ENCODE results near the gene SMCO2.

SMCO2 gene

DNA sequence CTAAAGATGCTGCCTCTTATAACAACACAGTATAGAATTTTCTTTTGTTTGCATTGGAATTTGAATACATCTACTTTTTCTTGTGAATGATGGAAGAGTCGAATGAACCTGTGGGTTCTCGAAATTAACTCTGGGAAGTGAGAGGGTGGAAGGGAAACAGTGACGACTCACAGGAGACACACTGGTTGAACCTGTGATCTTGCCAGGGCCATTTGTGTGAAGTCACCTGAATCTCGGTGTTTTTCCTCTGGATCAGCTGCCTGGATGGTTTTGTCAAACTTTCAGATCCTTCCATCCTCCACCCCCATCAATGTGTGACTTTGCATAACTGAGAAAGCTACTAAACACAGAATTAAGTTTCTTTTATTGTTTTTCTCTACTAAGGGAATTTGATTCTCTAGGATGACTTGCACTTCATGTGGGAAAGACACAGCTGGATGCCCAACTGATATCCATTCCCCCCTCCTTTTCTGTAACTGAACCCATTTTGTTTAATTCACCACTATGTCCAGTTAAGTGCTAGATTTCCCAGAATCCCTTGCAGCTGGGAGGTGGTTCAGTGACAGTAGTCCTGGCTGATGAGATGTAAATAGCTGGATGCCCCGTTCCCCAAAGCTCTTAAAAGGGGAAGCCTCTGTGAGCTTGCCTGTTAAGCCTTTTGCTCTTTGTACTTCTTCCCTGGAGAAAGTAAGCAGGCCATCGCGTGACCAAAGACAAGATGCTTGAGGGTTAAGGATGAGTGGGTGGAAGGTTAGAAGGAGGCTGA, 83.8 kb downstream of the SMCO2 start:
- no peak for TF ChIP-seq Cebpa-rat (IDR thresholded peaks at IDR 0.05)
- peak overlapping the region in 2 of 11 experiments; percentile 3 to 30; a peak in 1 of 22 replicates for H3K9ac ChIP-seq

DNA sequence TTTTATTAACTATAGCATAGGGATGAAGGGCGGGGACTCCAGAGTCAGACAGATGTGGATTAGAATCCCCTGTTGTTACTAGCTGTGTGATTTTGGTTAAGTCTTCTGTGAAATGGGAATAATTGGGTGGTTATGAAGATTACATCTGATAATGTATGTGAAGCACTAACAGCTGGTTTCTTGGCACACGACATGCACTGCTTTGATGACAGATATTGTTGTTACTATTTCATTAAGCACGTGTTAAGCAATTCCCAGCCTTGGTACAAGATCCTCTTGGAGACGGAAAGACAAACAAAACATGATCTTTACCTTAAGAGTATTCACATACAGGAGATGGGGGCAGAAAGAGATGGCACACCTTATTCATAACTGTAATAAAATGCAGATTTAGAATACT, 85.4 kb downstream of the SMCO2 start:
- H3K4me1 ChIP-seq: peaks cover 55 to 98% (median 89%) of the 10 kb centered on the region in 10 experiments
- H3K27ac ChIP-seq: peak overlapping the region in 4 of 11 experiments; percentile 2 to 32 (median 14); a peak in 2 of 22 replicates
- H3K9me3 ChIP-seq (replicated peaks in 1 of 11): peaks cover 0 to 6% (median 0%) of the 10 kb centered on the region in 11 experiments; a peak in 2 of 22 replicates
- no peak overlapping the region for H3K4me3 ChIP-seq
- no peak for TF ChIP-seq Cebpa-rat (IDR thresholded peaks at IDR 0.05)
- H4K20me1 ChIP-seq: no peaks in the 10 kb centered on the region
- H3K27me3 ChIP-seq: no peaks in the 10 kb centered on the region
- no peak overlapping the region for H3K9ac ChIP-seq
- H3K4me2 ChIP-seq: peak overlapping the region; percentile 55 to 90 (median 73); a peak in 20 of 22 replicates
- peaks cover 0 to 16% (median 9%) of the 10 kb centered on the region in 11 experiments; a peak in 9 of 22 replicates for H3K36me3 ChIP-seq

More for the DNA sequence above, 83.8 kb downstream of the SMCO2 start:
- H3K27ac ChIP-seq: peak overlapping the region in 9 of 11 experiments; percentile 3 to 58 (median 31); a peak in 14 of 22 replicates
- no peaks in the 10 kb centered on the region for H3K27me3 ChIP-seq
- H3K4me2 ChIP-seq: peak overlapping the region; percentile 55 to 90 (median 73)
- peaks cover 50 to 98% (median 89%) of the 10 kb centered on the region in 10 experiments for H3K4me1 ChIP-seq
- no peaks in the 10 kb centered on the region for H4K20me1 ChIP-seq
- H3K36me3 ChIP-seq: peaks cover 0 to 7% (median 0%) of the 10 kb centered on the region in 11 experiments; a peak in 1 of 22 replicates
- no peaks in the 10 kb centered on the region for H3K9me3 ChIP-seq (replicated peaks in 1 of 11)
- no peak overlapping the region for H3K4me3 ChIP-seq

DNA sequence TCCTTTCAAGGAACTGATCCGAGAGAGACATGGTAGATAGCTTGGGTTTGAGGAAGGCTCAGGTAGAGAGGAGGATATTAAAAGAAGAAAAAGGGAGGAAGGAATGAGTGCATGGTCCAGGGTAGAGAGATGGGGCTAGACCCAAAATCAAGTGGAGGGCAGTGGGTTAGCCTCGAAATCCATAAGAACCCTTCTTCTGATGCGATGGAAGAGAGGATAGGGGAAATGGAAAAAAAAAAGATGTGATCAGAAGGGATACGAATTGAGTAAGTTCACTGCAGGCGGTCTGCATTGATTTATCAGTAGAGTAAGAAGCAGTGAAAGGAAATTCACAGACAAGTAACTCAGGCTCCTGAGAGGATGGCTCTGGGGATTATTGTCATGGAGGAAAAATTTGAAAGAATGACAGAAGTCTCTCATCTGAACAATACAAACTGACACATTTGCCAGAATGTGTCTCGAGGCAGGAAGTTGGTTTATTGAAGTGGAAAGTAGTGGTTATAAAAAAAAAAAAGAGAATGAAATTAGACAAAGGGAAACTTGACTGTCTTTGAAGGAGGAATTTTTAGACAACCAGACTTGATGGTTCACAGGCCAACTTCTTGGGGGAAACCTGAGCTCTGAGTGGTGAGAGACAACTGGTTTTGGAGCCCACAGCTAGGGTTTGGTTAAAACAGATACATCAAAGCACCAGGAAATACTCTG, 87.7 kb downstream of the SMCO2 start:
- peak overlapping the region in 9 of 11 experiments; percentile 25 to 61 (median 51); a peak in 15 of 22 replicates for H3K9ac ChIP-seq
- TF ChIP-seq Cebpa-rat (IDR thresholded peaks at IDR 0.05): no peak
- peak overlapping the region; percentile 60 to 90 (median 79) for H3K4me2 ChIP-seq
- H4K20me1 ChIP-seq: no peaks in the 10 kb centered on the region
- H3K27ac ChIP-seq: peak overlapping the region in 9 of 11 experiments; percentile 46 to 76 (median 73); a peak in 18 of 22 replicates
- H3K9me3 ChIP-seq (replicated peaks in 1 of 11): peaks cover 0 to 6% (median 0%) of the 10 kb centered on the region in 11 experiments; a peak in 2 of 22 replicates
- peak overlapping the region in 3 of 10 experiments; percentile 20 to 24 (median 22); a peak in 5 of 20 replicates for H3K4me3 ChIP-seq
- H3K27me3 ChIP-seq: no peaks in the 10 kb centered on the region
- H3K36me3 ChIP-seq: peaks cover 0 to 17% (median 8%) of the 10 kb centered on the region in 11 experiments; a peak in 9 of 22 replicates
- peaks cover 73 to 100% (median 98%) of the 10 kb centered on the region in 10 experiments for H3K4me1 ChIP-seq

DNA sequence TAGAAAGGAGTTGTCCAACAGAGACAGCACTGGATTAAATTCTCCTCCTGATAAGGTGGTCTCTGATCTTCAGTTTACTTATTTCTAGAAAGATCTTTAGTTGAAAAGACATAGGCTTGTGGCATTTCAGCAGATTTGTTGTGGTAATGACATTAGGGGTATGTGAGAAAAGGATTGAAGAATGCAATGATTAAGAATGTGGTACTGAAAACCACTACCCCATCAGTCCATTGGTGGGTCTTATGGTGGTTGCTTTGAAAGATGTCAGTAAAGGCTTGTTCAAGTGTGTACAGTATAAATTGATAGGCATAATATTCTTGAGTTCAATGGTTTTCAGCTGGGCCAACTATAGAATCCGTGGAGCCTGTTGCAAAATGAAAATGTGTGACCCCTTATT, 88.2 kb downstream of the SMCO2 start:
- Histone ChIP-seq H3K9me3 (replicated peaks in 1 of 11) (peaks cover 0 to 6% (median 0%) of the 10 kb centered on the region in 11 experiments; a peak in 2 of 22 replicates), H3K4me2 (peak overlapping the region; percentile 60 to 90 (median 79)), H4K20me1 (no peaks in the 10 kb centered on the region), H3K27ac (peak overlapping the region in 9 of 11 experiments; percentile 46 to 76 (median 73); a peak in 18 of 22 replicates), H3K27me3 (no peaks in the 10 kb centered on the region), H3K9ac (peak overlapping the region in 9 of 11 experiments; percentile 25 to 61 (median 45); a peak in 15 of 22 replicates), H3K4me1 (peaks cover 76 to 100% (median 99%) of the 10 kb centered on the region in 10 experiments), H3K36me3 (peaks cover 0 to 16% (median 8%) of the 10 kb centered on the region in 11 experiments; a peak in 9 of 22 replicates), H3K4me3 (peak overlapping the region in 3 of 10 experiments; percentile 20 to 24 (median 22); a peak in 5 of 20 replicates)
- no peak for TF ChIP-seq Cebpa-rat (IDR thresholded peaks at IDR 0.05)

DNA sequence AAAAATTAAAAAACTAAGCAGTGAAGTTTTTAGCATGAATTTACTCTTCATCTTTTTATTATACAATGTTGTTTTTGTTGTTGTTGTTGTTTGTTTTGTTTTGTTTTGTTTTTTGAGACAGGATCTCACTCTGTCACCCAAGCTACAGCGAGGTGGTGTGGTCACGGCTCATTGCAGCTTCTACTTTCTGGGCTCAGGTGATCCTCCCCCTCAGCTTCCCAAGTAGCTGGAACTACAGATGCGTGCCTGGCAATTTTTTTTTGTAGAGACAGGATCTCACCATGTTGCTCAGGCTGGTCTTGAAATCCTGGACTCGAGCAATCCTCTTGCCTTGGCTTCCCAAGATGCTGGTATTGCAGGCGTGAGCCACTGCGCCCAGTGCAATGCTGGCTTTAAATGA, 88.8 kb downstream of the SMCO2 start:
- Histone ChIP-seq H3K4me2 (peak overlapping the region; percentile 52 to 90 (median 79)), H3K27ac (peak overlapping the region in 8 of 11 experiments; percentile 22 to 76 (median 74); a peak in 15 of 22 replicates), H3K36me3 (peaks cover 0 to 16% (median 8%) of the 10 kb centered on the region in 11 experiments; a peak in 9 of 22 replicates), H3K27me3 (no peaks in the 10 kb centered on the region), H3K9ac (peak overlapping the region in 2 of 11 experiments; percentile 5 to 51; a peak in 4 of 22 replicates), H3K9me3 (replicated peaks in 1 of 11) (peaks cover 0 to 6% (median 0%) of the 10 kb centered on the region in 11 experiments; a peak in 2 of 22 replicates), H3K4me3 (no peak overlapping the region; a peak in 1 of 20 replicates), H3K4me1 (peaks cover 73 to 100% (median 98%) of the 10 kb centered on the region in 10 experiments), H4K20me1 (no peaks in the 10 kb centered on the region)
- TF ChIP-seq Cebpa-rat (IDR thresholded peaks at IDR 0.05): no peak

DNA sequence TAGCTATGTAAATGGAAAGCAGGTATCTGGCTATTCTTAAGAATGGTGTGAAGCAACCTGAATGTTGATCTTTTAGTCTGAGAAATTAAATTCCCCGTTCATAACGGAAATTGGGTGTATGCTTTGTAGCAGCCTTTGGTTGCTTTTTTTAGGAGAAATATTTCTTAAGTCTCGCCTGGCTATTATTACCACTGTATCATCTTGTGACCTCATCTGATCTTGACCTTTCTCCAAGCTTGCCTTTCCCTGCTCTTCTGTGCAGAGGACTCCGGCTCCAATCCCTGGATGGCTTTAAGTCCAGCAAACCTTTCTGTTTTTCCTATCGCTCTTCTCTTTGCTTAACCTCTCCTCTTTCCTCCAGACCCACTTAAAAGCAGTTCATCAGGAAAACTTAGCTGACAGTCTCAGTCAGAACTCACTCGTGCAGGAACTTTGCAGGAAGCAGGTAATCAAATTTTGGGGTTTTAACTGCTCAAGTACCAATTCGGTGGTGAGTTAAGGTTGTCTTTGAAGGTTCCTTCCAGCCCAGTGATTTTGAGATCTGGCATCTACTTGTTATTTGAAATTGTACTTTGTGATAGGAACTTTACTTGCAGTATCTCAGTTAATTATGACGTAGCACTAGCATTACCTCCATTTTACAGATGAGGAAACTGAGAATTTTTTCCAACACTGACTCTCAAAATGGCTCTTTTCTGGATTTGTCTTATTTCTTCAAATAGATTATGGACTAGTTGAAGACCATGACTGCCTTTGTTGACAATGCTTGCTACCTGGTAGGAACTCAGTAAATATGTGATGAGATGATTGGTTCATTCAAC, 91.5 kb downstream of the SMCO2 start:
- peaks cover 0 to 19% (median 9%) of the 10 kb centered on the region in 11 experiments; a peak in 10 of 22 replicates for H3K36me3 ChIP-seq
- H3K4me2 ChIP-seq: peak overlapping the region; percentile 49 to 88 (median 75)
- TF ChIP-seq Cebpa-rat (IDR thresholded peaks at IDR 0.05): no peak
- peaks cover 0 to 6% (median 0%) of the 10 kb centered on the region in 11 experiments; a peak in 2 of 22 replicates for H4K20me1 ChIP-seq
- H3K4me3 ChIP-seq: no peak overlapping the region; a peak in 3 of 20 replicates
- H3K27me3 ChIP-seq: no peaks in the 10 kb centered on the region
- H3K27ac ChIP-seq: peak overlapping the region in 7 of 11 experiments; percentile 11 to 76 (median 46); a peak in 13 of 22 replicates
- H3K9me3 ChIP-seq (replicated peaks in 1 of 11): peaks cover 0 to 16% (median 7%) of the 10 kb centered on the region in 11 experiments; a peak in 11 of 22 replicates
- peaks cover 63 to 92% (median 85%) of the 10 kb centered on the region in 10 experiments for H3K4me1 ChIP-seq
- H3K9ac ChIP-seq: peak overlapping the region in 7 of 11 experiments; percentile 1 to 51 (median 18); a peak in 7 of 22 replicates

DNA sequence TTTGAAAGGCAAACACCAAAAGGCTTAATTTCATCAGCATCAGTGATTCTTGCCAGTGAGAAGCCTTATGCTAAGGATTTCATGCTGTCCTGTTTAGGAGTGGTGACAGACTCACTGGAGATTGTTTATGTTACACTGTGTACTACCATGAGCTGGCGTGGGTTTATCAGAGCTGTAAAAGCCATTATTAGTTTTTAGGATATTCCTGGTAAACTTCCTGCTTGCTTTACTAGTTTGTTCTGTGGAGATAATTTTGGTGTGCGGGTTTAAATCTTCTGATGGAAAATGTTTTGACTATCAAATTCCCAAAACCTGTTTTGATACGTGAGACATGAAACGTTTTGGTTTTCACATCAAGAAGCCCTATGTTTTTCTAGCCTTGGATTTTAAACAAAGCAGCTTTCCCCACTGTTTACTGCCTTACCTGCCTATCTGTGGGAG, 92.7 kb downstream of the SMCO2 start:
- H3K27ac ChIP-seq: peak overlapping the region in 6 of 11 experiments; percentile 3 to 31 (median 20); a peak in 7 of 22 replicates
- H3K4me3 ChIP-seq: no peak overlapping the region
- peaks cover 0 to 6% (median 0%) of the 10 kb centered on the region in 11 experiments; a peak in 2 of 22 replicates for H4K20me1 ChIP-seq
- H3K36me3 ChIP-seq: peaks cover 0 to 20% (median 14%) of the 10 kb centered on the region in 11 experiments; a peak in 11 of 22 replicates
- peaks cover 52 to 80% (median 74%) of the 10 kb centered on the region in 10 experiments for H3K4me1 ChIP-seq
- peaks cover 0 to 27% (median 18%) of the 10 kb centered on the region in 11 experiments; a peak in 18 of 22 replicates for H3K9me3 ChIP-seq (replicated peaks in 1 of 11)
- no peak for TF ChIP-seq Cebpa-rat (IDR thresholded peaks at IDR 0.05)
- peak overlapping the region; percentile 49 to 88 (median 75) for H3K4me2 ChIP-seq
- 0 out of 22 replicates have a peak overlapping the region, but pooled peaks of 1 of the 11 experiments have one; percentile 10 for H3K9ac ChIP-seq
- no peaks in the 10 kb centered on the region for H3K27me3 ChIP-seq
